IPS-18c (cell line): ENCODE data around the gene SERF2.
"Not testable (repeated sequence)": the region's sequence is repeated elsewhere in the genome, so short reads cannot be mapped to it uniquely, and the experiment has no call there.

Experiments
- H3K4me3 ChIP-seq: 2 replicates; pipeline ENCODE4 v1.7.0; 2013; ENCODE audit warnings: low read depth, mild to moderate bottlenecking, low read length, moderate library complexity; ENCODE audit not compliant: insufficient read depth
- H3K9me3 ChIP-seq: one replicate; pipeline ENCODE4 v1.6.1; 2013; ENCODE audit warnings: mild to moderate bottlenecking, low read length, moderate library complexity; ENCODE audit not compliant: control insufficient read depth, insufficient read depth

The SERF2 gene

GRCh38 chr15:43777267-43777914 is 14.7 kb upstream of the SERF2 start:
- Histone ChIP-seq H3K9me3 (no peaks in the 10 kb centered on the region), H3K4me3 (peak overlapping the region; percentile 87)

DNA sequence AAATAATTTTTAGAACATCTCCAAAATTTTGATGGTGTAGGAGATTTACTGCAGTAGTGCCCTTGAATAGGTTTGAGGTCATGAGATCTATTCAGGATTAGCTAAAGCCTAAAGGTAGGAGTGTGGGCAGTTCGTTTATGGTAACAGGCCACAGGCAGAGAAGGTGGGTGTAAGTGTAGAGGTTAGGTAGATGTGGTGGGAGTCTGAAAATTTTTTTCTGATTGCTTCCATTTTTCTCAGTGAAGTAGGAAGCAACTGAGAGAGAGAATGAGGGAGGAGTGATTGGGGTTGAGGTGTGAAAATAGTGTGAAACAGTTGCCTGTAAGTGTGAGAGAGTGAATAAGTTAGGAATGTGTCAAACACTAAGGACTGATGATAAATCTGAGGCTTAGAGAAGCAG is 13.1 kb upstream of the SERF2 start:
- no peak overlapping the region for H3K4me3 ChIP-seq
- no peaks in the 10 kb centered on the region for H3K9me3 ChIP-seq

DNA sequence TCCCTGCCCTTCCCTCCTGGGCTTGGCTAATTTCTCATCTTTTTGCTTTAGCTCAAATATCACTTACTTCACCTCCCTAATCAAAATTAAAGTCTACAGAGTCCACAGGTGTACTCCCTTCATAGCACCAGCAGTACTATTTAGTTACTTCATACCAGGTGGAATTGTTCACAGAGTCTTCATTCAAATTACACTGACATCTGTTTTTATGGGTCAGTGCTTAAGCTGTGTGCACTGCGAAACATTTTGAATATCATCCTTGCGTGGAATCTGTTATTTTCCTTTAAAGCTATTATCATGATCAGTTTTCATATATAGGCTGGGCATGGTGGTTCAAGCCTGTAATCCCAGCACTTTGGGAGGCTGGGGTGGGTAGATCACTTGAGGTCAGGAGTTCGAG is 2.7 kb upstream of the SERF2 start:
- Histone ChIP-seq H3K4me3 (no peak overlapping the region), H3K9me3 (peaks cover 2% of the 10 kb centered on the region)

DNA sequence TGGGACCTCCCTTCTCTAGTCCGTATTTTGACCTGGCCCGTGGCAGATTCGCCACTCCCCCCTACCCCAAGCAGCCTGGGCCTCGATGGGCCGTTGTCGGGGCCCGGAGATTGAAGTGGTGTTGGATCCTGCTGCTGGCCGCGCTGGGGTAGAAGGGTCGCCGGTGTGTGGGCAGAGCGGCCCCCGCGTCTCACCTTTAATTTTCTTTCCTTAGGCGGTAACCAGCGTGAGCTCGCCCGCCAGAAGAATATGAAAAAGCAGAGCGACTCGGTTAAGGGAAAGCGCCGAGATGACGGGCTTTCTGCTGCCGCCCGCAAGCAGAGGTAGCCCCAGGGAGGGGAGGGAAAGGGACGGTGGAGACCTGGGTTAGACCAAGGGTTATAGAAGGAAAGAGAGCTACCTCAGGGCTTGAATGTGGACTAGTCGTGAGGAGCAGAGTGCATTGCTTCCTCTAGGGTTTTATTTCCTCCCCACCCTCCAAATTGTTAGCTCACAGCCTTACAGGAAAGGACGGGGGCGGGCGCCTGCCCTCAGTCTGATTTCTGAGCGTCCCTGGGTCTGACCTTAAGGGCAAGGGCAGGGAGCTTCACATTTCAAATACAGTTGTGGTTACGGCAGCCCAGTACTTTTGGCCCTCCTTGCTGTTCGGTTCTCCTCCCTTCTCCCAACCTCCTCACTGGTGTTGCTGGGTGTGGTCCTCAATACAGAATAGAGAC is 799 bp downstream of the SERF2 start:
- Histone ChIP-seq H3K4me3 (peak overlapping the region; percentile 100), H3K9me3 (no peaks in the 10 kb centered on the region)

DNA sequence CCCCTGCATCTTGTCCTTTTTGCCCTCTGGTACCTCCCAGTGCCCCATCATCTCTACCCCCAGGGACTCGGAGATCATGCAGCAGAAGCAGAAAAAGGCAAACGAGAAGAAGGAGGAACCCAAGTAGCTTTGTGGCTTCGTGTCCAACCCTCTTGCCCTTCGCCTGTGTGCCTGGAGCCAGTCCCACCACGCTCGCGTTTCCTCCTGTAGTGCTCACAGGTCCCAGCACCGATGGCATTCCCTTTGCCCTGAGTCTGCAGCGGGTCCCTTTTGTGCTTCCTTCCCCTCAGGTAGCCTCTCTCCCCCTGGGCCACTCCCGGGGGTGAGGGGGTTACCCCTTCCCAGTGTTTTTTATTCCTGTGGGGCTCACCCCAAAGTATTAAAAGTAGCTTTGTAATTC is 1.5 kb downstream of the SERF2 start:
- Histone ChIP-seq H3K4me3 (peak overlapping the region; percentile 100), H3K9me3 (no peaks in the 10 kb centered on the region)

DNA sequence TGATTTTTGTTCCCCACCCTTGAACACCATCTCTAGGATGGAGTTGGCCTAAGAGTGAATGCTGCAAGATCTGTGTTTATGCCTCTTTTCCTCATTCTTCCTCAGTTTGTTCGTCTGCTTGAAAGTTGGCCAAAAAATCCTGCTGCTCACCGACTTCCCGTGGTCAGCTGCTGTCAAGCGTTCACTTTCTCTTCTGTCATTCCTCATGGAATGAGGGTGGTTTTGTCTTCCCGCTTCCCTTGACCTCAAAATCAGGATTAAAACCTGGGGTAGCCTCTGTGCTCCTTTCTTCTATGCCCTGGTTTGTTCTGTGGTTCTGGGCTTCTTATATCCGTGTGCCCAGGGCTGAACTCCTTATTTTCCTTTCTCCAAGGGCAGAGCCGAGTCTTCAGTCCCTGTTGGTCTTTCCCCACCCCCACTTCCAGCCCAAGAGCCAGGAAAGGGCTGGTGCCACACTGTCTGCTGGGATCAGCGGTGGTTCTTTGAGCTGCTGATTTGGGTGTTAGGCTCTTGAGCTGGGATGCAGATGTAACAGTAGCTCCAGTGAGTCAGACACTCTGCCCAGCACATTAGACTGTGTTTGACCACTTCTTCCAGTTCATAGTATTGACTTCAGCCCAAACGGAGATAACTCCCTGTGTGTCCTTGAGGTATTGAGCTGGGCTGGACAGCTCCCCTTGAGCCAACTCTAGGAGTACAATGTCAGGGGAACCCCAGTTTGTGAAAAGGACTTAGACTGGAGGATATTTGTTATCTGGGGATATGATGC is 2.3 kb downstream of the SERF2 start:
- H3K9me3 ChIP-seq = no peaks in the 10 kb centered on the region
- peak overlapping the region; percentile 22 for H3K4me3 ChIP-seq

DNA sequence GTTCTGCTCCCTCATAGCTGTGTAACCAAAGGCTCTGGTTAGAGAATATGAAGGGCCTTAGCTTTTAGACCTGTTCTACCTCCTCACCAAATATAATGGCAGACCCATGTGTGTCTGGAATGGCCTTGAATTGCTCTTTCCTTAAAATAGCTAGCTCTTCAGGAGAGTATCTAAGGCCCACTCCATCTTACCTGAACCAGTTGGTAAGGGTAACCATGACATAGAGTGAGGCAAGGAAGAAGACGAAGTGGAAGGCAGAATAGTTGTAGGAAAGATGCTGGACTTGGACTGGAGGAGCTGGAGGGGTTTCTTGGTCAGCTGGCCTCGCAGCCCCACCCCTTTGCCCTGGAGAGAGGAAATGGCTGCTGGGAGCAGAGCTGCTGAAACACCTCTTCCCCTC is 3.1 kb downstream of the SERF2 start:
- H3K4me3 ChIP-seq = no peak overlapping the region
- H3K9me3 ChIP-seq = no peaks in the 10 kb centered on the region

- Histone ChIP-seq H3K9me3 (no peaks in the 10 kb centered on the region), H3K4me3 (no peak overlapping the region)
Observed at GRCh38 chr15:43795997-43796396, 3.9 kb downstream of the SERF2 start.

GRCh38 chr15:43796566-43796965 is 4.4 kb downstream of the SERF2 start:
- Histone ChIP-seq H3K9me3 (no peaks in the 10 kb centered on the region), H3K4me3 (no peak overlapping the region)

GRCh38 chr15:43799209-43799944 is 7.3 kb downstream of the SERF2 start:
- no peaks in the 10 kb centered on the region for H3K9me3 ChIP-seq
- no peak overlapping the region for H3K4me3 ChIP-seq

DNA sequence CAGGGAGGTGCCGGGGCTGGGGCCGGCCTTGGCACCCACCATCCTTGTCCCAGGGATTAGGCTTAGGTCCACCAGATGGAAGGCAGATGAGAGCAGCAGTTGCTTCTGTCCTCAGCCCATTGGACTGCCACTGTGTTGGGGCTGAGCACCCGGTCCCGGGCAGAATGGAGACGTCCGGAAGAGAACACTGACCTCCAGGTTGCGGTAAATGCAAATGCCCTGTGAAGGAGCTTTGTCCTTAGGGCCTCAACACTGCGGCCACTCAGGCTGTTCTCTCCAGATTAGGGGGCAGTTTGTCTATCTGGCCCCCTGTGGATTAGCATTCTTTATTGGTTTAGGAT is 7.8 kb downstream of the SERF2 start, which contains the start of gene SERINC4:
Gene SERINC4, minus strand, starts transcription at position 276 of the 341 bp plus-strand sequence. Its CDS starts 234 bp downstream, at position 42.
- Histone ChIP-seq H3K4me3 (peak within 1 kb of the TSS; percentile 99), H3K9me3 (no peaks in the 10 kb centered on the region)

DNA sequence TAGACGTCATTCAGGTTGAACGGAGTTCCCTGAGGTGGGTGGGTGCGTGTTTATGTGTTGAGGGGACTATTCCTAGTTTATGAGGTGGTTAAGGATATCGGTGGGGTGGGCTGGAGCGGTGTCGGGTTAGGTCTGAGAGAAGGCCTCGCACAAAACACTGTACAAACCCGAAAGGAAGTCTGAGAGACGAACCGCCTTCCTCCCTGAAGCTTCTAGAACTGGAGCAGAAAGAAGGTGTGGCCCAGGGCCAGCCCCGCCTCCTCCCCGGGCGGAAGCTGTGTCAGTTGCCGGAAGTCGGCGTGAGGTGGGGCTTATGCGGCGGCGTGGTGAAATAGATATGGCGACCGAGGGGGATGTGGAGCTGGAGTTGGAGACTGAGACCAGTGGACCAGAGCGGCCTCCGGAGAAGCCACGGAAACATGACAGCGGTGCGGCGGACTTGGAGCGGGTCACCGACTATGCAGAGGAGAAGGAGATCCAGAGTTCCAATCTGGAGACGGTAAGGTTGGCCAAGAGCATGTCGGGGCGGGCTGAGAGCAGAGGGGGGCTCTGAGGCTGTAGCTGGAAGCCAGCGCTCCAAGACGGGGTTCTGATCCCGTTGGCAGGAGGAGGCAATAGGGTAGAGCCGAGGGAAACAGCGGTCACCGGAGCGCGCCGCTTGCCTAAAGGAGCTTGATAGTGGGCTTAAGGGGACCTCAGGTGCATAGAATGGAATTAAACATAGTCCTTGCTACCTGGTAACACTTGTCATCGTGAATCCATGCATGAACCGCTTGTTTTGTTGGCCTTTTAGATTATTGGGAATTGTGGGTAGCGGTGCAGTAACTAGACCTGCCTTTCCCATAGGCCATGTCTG is 8.4 kb downstream of the SERF2 start, which contains the start of gene HYPK:
Gene HYPK, plus strand, starts transcription at position 314 of the 856 bp plus-strand sequence. Its CDS starts 24 bp downstream, at position 338.
- peak within 1 kb of the TSS; percentile 99 for H3K4me3 ChIP-seq
- H3K9me3 ChIP-seq = no peaks in the 10 kb centered on the region

GRCh38 chr15:43802676-43803075 is 10.6 kb downstream of the SERF2 start:
- not testable (repeated sequence) for H3K4me3 ChIP-seq, H3K9me3 ChIP-seq

DNA sequence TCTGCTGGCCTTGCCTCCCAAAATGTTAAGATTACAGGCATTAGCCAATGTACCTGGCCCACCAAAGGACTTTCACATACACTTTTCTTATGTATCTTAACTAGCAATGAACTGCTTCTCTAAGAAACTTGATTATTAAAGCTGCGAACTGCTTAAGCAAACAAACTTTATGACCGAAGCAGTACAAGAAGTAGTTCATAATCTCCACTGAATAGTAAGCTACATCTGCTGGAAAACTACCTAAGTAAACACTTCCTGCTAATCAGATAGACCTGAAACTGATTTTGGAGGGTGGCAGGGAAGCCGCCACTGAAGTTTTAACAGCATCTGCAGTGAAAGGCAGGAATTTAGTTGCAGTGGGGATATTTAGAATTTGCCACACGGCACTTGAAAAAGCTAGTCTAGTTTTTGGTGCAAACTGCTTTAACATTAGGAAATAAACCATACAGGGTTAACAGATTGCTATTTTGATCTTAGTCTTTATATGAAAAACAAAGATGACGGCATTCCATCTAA is 16.4 kb downstream of the SERF2 start:
- Histone ChIP-seq H3K4me3 (no peak overlapping the region), H3K9me3 (no peaks in the 10 kb centered on the region)

GRCh38 chr15:43808960-43809678 is 17.0 kb downstream of the SERF2 start:
- Histone ChIP-seq H3K4me3 (no peak overlapping the region), H3K9me3 (no peaks in the 10 kb centered on the region)

GRCh38 chr15:43815064-43815463 is 22.9 kb downstream of the SERF2 start:
- H3K9me3 ChIP-seq, H3K4me3 ChIP-seq: not testable (repeated sequence)
